HG02943 (cell line): ENCODE data around the gene MISP.
A peak's percentile ranks its signal among the peaks of the same experiment; 100 is the strongest.

ENCODE experiments used
- ATAC-seq: cut with Tn5 transposase; IDR thresholded peaks from one replicate; pipeline ENCODE4 v1.9.1; 2021; ENCODE audit warnings: mild to moderate bottlenecking, low read depth, moderate library complexity; ENCODE audit not compliant: unreplicated experiment

MISP gene

DNA sequence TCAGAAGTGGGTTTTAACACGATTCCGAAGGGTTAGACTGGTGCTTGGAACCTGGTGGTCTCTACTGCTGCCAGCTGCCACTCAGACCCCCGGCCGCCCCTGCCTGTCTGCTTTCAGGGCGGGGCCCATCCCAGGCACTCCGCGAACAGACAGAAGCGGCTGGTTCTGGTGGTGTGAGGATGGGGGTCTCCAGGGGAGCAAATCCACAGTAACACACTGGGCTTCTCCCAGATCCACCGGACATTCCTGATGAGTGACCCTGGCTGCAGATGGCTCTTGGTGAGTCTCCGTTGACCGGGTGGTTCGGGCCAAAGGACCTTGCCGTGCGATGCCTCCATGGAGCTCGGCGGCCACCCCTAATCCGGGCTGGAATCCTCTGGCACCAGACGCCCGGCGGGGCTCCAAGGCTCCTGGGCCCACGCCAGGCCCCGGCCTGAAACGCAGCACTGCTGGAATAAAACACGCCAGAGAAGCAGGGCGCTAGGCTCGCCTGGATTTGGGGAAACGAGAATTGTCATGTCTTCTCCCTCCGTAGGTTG, 44.2 kb downstream of the MISP start:
- no peak for ATAC-seq

- ATAC-seq = no peak
Observed at GRCh38 chr19:795691-796581, 45.0 kb downstream of the MISP start.

- peak; percentile 64 for ATAC-seq
Observed at GRCh38 chr19:796692-797527, 46.0 kb downstream of the MISP start, which contains the start of gene PTBP1. Gene PTBP1 (plus strand): TSS chr19:797452. CDS start chr19:797498, 46 bp downstream.

- peak; percentile 40 for ATAC-seq
Observed at GRCh38 chr19:797528-798414, 46.9 kb downstream of the MISP start.

DNA sequence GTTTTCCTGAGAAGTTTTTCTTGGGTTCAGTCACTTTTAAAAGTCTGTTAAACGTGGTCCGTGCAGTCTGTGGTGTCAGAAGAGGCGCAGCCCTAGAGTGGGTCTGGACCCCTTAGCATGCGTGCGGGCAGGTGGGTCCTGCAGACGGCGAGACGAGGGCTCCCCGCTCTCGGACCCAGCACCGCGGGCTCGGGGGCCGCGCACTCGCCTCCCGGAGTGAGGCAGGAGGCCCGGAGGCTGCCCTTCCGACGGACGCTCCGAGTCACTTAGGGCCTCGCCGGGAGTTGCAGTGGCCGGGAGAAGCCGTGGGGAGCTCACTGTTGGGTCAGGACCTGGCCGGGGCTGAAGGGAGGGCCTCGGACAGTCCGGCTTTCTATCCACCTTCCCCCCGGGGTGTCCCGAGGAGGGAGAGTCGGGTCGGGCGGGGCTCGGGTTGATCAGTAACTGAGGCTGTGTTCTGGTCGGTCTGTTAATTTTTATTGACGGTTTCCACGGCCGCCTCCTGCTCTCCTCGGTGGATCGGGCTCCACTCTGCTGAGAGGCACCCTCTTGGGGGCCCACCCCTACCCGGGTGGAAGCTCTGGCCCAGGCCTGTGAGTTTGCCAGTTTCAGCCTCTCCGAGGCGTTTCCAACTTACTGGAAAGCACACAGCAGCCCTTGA, 47.6 kb downstream of the MISP start:
- ATAC-seq = no peak

- ATAC-seq = no peak
Observed at GRCh38 chr19:799076-799881, 48.4 kb downstream of the MISP start.

DNA sequence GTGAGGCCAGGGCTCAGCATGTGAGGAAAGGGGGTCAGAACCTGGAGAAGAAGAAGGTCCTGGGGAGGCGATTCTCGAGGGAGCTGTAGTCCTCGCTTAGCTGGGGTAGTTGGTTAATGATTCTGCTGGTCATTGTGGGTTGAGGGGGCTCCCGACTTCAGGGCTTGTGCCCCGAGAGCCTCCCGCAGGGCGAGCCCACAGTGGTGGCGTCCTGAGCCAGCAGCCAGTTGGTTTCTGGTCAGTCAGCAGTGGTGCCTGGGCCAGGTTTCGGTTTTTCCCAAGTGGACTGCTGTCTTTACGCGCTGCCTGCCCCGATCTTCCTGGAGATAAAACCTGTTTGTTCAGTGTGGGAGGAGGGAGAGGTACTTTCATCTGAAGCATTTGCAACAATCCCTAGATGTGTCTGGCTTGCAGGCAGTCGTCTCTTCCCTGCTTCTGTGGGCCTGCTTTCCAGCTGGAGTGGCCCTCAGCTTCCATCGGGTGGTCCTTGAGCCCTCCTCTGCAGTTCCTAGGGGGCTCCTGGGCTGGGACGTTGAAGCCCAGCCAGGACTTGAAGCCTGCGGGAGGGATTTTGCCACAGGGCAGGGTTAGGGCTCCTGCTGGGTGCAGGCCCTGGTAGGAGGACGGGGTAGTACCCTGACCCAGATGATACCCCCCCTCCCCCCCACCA, 49.6 kb downstream of the MISP start:
- ATAC-seq = no peak

DNA sequence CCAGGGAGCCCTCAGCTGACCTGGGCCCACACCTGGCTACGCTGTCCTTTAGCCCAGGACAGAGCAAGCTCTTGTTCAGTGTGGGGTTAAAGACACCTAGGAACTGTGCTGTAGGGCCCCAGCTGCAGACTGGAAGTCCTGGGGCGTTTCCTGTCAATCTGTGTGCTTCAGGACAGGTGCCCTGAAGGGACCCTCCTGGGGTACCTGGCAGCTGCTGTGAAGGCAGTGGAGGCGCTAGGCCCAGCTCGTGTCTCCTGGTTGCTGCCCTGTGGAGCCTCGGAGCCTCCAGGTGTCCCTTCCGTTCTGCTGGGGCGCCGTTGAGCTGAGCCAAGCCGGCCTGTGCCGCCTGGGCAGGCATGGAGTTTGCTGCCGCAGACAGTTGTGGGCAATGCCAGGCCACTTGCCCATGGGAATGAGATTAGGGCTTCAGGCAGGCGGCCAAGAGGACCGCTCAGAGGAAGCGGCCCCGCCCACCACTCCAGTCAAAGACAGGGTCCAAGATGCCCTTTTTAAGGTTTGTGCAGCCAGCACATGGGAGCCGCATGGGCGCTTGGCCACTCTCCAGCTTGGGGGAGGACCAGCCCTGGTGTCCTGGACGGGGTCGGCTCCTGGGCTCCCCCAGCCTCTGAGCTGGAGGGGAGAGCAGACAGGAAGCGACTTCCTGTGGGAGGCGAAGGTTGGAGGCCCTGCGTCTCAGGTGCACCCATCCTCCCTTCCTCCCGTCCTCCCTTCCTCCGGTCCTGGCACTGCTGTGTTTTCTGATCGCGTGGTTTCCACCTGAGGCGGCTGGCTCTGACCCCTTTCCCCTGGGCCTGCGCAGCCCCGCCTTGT, 50.3 kb downstream of the MISP start:
- no peak for ATAC-seq

- no peak for ATAC-seq
Observed at GRCh38 chr19:801861-802497, 51.1 kb downstream of the MISP start.

GRCh38 chr19:802498-803098, 51.7 kb downstream of the MISP start:
- no peak for ATAC-seq

DNA sequence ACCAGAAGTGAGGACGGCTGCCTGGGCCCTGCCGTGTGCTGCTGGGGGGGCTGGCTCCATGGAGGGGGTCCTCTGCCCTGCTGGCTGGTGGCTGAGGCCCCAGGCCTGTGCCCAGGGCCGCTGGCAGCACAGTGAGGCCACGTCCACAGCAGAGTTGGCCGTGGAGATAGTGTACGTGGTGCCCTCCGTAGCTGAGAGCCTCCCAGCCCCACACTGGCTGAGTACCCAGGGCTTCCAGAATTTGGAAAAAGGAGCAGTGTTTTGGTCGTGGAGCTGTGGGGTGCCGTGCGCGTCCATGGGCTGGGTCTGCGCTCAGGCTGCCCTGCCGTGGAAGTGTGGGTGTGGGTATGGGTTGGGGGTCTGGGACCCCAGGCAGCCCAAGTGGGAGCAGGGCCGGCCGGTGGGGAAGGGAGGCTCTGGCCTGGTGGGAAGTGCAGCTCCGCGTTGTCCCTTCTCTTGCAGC, 52.2 kb downstream of the MISP start:
- no peak for ATAC-seq

DNA sequence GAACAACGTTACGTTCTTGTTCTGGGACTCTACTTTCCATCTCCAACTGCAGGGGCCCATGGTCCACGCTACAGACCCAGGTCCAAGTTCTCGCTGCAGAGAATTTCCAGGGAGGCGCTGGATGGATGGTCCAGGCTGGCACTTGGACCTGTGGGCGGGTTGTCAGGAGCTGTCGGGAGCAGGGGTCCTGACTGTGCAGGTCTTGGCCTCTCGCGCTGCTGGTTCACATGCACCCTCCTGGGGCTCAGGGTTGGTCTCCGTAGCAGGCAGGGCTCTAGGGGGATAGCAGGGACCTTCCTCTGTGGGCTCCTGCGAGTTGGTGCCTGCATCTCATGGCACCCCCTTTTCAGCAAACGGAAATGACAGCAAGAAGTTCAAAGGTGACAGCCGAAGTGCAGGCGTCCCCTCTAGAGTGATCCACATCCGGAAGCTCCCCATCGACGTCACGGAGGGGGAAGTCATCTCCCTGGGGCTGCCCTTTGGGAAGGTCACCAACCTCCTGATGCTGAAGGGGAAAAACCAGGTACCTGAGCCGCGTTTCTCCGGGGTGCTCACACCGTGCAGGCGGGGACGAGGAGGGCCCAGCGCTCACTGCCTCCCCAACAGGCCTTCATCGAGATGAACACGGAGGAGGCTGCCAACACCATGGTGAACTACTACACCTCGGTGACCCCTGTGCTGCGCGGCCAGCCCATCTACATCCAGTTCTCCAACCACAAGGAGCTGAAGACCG, 52.9 kb downstream of the MISP start:
- no peak for ATAC-seq

GRCh38 chr19:804419-805165, 53.7 kb downstream of the MISP start:
- ATAC-seq = no peak

- ATAC-seq = no peak
Observed at GRCh38 chr19:805166-805551, 54.2 kb downstream of the MISP start.
